Activated naive CD8-positive, alpha-beta T cell treated with anti-CD3 and anti-CD28 coated beads, Interleukin-2, amount 50 U/mL, for 16 hours (primary cell): ENCODE results near the gene GDPD3.
"Not testable (repeated sequence)": the region's sequence is repeated elsewhere in the genome, so short reads cannot be mapped to it uniquely, and the experiment has no call there.

Experiments used
- DNase-seq: peaks from one replicate; pipeline ENCODE4 v3.0.0-alpha.2; 2020; ENCODE audit warnings: low read depth, low spot score

The GDPD3 gene, protein sequence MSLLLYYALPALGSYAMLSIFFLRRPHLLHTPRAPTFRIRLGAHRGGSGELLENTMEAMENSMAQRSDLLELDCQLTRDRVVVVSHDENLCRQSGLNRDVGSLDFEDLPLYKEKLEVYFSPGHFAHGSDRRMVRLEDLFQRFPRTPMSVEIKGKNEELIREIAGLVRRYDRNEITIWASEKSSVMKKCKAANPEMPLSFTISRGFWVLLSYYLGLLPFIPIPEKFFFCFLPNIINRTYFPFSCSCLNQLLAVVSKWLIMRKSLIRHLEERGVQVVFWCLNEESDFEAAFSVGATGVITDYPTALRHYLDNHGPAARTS

DNA sequence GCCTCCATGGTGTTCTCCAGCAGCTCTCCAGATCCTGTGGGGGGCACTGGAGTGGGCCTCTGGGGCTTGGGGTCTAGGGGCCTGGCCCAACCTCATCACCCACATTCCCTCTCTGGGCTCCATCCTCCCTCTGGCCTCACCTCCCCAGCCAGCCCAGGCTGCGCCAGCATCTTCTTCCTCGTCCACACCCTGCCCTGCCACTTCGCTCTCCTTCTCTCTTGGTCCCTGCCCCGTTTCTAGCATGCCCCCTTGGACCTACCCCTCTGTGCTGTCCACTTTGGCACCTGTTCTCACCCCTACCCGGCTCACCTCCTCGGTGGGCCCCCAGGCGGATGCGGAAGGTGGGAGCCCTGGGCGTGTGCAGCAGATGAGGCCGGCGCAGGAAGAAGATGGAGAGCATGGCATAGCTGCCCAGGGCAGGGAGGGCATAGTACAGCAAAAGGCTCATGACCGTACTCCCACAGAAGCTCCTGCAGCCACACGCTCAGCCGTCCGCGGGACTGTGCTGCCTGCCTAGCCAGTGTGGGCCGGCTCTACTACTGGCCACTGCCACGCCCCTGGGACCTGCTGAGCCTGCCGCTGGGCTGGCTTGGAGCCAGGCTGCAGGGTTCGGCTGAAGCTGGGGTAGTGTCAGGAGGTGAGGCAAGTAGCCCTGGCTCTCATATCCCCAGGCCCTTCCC is at the start of gene GDPD3:
Gene GDPD3, minus strand, starts transcription at position 507 of the 680 bp plus-strand sequence. Its CDS starts 59 bp downstream, at position 448.
- DNase-seq, result no peak

DNA sequence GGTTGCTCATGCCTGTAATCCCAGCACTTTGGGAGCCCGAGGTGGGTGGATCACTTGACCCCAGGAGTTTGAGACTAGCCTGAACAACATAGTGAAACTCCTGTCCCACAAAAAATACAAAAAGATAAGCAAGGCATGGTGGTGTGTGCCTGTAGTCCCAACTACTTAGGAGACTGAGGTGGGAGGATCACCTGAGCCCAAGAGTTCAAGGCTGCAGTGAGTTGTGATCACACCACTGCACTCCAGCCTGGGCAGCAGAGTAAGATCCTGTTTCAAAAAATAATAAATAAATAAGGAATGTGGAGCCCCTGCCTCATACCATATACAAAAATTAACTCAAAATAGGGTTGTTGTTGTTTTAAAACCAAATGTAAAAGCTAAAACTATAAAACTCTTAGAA is 43.9 kb upstream of the GDPD3 start:
- no peak for DNase-seq

DNA sequence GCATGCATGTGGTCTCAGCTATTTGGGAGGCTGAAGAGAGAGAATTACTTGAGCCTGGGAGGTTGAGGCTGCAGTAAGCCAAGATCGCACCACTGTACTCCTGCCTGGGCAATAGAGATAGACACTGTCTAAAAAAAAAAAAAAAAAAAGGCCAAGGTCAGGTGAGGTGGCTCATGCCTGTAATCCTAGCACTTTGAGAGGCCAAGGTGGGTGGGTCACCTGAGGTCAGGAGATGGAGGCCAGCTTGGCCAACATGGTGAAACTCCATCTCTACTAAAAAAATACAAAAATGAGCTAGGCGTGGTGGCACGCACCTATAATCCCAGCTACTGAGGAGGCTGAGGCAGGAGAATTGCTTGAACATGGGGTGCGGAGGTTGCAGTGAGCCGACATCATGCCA is 41.9 kb upstream of the GDPD3 start:
- no peak for DNase-seq

DNA sequence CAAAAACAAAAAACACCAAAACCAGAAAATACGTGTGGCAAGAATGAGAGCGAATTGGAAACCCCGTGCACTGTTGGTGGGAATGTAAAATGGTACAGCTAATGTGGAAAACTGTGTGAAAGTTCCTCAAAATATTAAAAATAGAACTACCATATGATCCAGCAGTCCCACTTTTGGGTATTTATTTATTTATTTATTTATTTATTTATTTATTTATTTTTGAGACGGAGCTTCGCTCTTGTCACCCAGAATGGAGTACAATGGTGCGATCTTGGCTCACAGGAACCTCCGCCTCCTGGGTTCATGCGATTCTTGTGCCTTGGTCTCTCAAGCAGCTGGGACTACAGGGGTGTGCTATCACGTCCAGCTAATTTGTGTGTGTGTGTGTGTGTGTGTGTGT is 39.2 kb upstream of the GDPD3 start:
- no peak for DNase-seq

DNA sequence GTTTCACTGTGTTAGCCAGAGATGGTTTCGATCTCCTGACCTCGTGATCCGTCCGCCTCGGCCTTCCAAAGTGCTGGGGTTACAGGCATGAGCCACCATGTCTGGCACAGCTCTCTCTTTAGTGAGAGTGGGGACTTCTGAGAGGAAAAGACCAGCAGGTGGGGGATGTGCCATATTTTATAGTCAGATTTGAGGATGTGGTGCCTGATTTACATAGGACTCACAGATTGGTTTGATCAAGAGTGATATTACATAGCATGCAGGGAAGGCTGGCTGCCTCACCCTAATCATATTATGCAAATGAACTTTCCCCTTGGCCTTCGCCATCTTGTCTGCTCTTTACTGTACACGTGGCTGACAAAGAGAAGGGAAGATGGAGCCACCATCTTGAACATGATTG is 37.8 kb upstream of the GDPD3 start:
- DNase-seq, result no peak

DNA sequence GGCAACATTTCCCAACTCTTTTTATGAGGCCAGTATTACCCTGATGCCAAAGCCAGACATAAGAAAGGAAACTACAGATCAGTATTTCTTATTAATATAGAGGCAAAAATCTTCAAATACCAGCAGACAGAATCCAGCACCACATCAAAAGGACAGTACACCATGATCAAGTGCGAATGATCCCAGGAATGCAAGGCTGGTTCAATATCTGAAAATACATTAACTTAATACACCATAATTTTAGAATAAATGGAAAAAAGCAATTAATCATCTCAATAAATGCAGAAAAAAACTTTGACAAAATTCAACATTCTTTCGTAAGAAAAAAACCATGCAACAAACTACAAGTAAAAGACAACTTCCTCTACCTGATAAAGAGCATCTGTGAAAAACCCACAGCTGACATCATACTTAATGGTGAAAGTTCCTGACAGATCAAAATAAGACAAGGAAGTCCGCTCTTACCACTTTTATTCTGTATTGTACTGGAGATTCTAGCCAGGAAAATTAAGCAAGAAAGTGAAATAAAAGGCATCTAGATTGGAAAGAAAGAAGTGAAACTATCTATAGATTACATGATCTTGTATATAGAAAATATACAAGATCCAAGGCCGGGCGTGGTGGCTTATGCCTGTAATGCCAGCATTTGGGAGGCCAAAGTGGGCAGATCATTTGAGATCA is 36.1 kb upstream of the GDPD3 start:
- DNase-seq, result no peak

DNA sequence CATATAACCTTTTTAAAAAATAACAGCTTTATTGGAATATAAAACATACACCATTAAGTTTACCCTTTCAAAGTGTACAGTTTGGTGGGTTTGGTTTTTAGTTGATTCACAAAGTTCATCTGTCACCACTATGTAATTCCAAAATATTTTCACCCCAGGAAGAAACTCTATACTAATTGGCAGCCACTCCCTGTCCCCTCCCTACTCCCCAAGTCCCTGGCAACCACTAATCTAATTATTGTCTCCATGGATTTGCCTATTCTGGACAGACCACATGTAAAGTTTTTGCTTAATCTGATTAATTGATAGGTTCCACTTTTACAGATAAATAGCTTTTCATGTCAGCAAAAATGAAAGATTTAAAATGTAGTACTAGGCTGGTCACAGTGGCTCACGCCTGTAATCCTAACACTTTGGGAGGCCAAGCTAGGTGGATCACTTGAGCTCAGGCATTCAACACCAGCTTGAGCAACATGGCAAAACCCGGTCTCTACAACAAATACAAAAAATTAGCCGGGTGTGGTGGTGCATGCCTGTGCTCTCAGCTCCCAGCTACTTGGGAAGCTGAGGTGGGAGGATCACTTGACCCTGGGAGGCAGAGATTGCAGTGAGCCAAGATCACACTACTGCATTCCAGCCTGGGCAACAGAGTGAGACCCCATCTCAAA is 34.6 kb upstream of the GDPD3 start:
- DNase-seq, result no peak

DNA sequence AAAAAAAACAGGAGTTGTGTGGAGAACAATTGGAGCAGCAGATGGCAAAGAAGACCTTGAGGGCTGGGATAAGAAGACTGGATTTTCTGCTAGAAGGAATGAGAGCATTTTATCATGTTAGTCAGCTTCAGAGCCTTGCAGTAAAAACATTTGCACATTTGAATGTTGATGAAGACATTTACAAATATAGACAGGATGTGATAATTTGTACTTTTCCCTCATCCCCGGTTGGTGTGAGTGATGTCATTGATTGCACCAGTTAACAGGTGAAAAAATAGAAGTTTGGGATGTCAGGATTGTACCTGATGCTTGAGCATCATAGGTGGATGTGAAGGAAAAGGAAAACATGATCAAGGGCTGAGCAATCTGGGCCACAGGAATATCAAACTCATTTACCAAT is 32.3 kb upstream of the GDPD3 start:
- DNase-seq, result no peak

DNA sequence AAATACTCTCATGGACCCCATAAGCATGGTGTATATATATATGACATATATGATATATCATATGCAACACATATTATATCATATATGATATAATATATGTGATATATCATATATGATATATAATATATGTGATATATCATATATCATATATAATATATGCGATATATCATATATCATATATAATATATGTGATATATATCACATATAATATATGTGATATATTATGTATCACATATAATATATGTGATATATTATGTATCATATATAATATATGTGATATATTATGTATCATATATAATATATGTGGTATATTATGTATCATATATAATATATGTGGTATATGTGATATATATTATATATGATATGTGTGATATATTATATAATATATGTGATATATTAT is 31.6 kb upstream of the GDPD3 start:
- DNase-seq, result no peak

DNA sequence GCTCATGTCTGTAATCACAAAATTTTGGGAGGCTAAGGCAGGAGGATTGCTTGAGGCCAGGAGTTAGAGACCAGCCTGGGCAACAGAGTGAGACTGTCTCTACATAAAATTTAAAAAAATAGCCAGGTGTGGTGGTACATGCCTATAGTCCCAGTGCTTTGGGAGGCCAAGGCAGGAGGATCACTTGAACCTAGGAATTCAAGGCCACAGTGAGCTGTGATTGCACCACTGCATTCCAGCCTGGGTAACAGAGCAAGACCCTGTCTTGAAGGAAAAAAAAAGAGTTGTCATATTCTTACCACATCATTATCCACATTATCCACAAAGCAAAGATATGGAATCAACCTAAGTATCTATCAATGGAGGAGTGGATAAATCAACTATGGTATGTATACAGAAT is 30.7 kb upstream of the GDPD3 start:
- no peak for DNase-seq

DNA sequence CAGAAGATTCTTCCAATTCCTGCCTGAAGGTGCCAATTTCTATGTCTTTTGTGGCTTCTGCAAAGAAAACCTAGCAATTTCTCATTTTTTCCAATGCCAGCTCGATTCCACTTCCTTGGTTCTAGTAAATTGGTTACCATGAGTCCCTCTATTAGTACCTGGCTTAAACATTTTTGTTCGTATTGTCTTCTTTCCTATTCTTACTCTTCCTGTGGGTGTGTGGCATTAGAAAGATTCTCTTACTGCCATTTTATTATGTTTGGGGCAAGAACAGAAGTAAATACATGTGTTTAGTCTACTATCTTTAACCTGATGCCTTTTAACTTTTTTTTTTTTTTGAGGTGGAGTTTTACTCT is 30.0 kb upstream of the GDPD3 start:
- DNase-seq, result no peak

DNA sequence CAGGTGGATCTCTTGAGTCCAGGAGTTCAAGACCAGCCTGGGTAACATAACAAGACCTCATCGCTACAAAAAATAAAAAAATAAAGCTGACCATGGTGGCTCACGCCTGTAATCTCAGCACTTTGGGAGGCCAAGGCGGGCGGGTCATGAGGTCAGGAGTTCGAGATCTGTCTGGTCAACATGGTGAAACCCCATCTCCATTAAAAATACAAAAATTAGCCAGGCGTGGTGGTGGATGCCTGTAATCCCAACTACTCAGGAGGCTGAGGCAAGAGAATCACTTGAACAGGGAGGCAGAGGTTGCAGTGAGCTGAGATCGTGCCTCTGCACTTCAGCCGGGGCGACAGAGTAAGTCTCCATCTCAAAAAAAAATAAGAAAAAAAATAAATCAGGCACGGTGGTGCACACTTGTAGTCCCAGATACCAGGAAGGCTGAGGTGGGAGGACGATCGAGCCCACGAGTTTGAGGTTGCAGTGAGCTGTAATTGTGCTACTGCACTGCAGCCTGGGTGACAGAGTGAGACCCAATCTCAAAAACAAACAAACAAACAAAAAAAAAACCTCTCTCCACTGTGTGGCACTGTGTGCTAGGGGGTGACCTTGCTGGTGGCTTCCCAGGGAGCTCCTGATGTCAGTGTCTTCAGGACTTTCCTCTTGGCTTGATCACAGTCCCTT is 29.5 kb upstream of the GDPD3 start:
- no peak for DNase-seq

DNA sequence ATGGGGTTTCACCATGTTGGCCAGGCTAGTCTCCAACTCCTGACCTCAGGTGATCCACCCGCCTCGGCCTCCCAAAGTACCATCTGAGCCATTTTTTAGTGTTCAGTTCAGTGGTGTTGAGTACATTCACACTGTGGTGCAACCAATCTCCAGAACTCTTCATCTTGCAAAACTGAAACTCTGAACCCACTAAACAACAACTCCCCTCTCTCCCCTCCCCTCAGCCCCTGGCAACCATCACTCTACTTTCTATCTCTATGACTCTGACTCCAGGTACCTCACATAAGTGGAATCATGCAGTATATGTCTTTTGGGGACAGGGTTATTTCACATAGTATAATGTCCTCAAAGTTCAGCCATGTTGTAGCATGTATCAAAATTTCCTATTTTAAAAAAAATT is 28.4 kb upstream of the GDPD3 start:
- DNase-seq, result no peak

DNA sequence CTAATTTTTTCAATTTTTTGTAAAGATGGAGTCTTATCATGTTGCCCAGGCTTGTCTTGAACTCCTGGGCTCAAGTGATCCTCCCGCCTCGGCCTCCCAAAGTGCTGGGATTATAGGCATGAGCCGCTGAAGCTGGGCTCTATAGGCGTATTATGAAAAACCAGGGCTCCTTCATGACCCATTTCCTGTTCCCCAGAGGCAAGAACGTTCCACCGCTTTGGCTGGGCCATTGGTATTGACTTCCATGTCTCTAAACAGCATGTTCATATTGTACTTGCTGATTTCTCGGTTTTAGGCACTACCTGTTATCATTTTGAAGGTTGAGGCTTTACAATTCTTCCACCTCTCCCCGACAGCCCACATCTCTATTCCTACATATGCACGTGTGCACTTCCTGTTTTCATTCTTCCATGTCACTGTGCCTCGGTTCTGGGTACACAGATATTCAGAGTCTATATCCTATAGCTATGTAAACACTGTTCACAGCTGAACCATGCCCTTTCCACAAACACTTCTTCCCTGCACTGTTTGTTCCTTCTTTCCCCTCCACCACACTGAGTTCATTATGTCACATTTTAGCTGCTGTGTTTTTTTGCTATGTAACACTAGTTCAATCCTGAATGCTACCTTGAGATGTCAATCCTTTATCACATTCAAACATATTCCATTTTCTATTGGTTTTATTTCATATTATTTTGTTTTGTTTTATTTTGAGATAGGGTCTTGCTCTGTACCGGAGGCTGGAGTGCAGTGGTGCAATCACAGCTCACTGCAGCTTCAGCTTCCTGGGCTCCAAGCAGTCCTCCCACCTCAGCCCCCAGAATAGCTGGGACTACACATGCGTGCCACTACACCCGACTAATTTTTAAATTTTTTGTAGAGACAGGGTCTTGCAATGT is 26.5 kb upstream of the GDPD3 start:
- no peak for DNase-seq

DNA sequence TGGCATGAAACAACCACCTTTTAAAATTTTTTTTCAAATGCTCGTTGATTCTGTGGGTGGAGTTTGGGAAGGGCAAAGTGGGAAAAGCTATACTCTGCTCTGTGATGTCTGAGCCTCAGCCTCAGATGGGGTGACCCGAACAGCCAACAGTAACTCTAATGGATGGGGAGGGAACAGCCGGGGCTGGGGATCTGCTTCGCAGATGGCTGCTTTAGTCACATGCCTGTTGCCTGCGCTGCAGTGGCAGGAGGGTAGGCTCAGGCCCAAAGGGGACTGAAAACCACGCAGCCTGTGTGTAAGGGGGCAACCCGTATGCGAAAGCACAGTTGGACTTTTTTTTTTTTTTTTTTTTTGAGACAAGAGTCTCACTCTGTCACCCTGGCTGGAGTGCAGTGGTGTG is 24.6 kb upstream of the GDPD3 start:
- no peak for DNase-seq

DNA sequence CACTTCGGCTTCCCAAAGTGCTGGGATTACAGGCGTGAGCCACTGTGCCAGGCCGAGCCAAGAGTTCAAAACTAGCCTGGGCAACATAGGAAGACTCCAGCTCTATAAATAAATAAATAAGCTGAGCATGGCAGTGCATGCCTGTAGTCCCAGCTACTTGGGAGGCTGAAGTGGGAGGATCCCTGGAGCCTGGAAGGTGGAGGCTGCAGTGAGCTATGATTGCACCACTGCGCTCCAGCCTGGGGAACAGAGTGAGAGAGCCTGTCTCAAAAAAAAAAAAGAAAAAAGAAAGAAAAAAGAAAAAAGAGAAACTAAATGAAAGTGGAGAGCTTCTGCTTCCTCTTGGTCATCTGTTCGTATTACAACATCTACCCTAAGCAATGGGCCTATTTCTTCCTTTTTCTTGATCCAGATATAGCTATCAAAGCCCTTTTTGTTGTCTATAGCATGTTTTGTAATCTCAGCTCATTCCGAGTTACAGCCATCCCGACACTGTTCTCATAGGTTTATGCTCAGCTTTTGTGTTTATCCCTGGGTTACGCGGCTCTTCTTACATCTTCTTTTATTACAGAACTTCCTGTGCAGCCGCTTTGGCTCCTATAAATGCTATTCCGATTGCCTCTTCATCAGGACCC is 23.8 kb upstream of the GDPD3 start:
- no peak for DNase-seq

DNA sequence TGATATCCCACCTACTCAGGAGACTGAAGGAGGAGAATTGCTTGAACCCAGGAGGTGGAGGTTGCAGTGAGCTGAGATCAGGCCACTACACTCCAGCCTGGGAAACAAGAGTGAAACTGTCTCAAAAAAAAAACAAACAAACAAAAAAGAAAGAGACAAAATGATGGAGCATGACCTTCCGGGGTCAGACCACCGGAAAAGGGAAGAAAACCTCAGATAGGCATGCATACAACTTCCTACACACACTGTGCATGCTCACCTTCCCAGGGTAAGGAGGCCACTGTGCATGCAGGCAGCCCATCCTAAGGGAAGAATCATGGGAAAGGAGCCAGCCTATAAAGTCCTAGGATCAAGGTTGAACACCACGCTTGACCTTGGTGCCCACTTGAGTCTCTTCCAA is 19.3 kb upstream of the GDPD3 start:
- no peak for DNase-seq

DNA sequence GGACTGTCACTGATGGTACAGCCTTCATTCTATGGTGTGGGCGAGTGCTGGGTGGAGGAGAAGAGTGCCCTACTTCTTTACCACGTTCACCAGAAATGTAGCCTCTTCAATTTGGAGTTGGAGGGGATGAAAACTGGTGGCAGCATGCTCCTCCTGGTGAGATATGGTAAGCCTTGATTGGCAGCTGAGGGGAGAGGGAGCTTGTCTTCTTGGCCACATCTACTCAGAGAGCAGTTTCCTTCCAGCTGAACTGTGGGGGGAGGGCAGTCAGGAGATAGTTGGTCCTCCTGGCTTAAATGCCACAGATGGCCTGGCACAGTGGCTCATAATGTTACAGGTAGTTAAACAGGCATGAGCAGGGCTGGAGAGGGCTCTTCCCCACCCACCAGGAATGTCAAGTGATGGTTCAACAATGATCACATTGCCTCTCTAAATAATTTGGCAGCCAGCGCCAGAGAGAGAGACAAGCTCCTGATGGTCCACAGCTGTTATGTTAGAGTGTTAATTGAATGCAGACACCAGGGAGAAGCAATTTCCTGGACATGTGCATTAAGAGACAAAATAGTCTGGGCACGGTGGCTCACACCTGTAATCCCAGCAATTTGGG is 18.6 kb upstream of the GDPD3 start:
- no peak for DNase-seq

DNA sequence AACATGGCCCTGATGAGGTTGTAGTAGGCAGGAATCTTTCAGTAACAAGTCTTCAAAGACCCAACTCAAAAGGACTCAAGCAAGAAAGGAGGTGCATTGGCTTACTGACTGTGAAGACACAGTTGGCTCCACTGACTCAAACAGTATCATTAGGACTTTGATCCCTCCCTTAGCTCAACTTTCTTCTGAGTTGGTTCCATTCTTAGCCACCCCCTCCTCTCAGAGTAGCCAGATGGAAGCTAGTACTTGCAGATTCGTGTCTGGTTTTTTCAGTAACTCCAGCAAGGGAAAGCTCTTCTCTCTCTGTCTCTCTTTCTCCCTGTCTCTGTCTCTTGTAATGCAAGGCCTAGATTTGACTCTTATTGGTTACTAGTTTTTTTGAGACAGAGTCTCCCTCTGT is 14.7 kb upstream of the GDPD3 start:
- DNase-seq, result no peak

DNA sequence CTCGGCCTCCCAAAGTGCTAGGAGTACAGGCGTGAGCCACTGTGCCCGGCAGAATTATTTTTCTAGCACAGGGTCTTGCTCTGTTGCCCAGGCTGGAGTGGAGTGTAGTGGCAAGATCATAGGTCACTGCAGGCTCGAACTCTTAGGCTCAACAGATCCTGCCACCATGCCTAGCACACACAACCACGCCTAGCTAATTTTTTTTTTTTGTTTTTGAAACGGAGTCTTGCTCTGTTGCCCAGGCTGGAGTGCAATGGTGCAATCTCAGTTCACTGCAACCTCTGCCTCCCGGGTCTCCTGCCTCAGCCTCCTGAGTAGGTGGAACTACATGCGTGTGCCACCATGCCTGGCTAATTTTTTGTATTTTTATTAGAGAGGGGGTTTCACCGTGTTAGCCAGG is 12.4 kb upstream of the GDPD3 start:
- not testable (repeated sequence) for DNase-seq
